ENCODE data around the gene PAX5. TPM values are rescaled to one million over a fixed set of nuclear protein-coding genes. Genes with fewer than 3 reads are reported as not detected.

PAX5 gene
- polyA plus RNA-seq, 2 of the 4 experiments (the other 2 are of a cell fraction): not detected

DNA sequence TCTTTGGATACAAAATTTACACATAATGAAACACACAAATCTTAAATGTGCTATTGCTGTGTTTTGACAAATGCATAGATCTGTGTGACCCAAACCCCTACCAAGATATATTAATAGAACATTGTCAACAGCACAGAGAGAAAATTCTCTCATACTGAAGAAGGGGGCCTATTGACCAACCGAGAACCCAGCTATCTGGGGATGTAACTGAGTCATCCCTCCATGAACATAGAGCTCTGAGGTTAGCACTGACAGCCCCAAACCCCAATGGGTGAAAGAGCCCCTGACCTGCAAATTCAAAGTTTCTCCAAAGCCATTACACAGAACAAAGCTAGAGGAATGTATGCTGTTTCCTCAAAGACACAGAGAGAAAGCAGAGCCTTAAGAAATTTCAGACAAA is 180.8 kb downstream of the PAX5 start:
- H3K4me1 ChIP-seq: no peaks in the 10 kb centered on the region
- ChIA-PET CTCF (interaction anchor here (0.7 to 8.6 kb wide), 4 partner anchors 9 to 62 kb away, joined by 3 to 80 read pairs (median 30); no protein-coding TSS in a partner anchor), POLR2A (no interaction called here)
- 39% methylated on average over 1 of the region's 1 CpG for WGBS (ENCODE audit: missing lambda C conversion rate)
- no peak overlapping the region for H3K4me2 ChIP-seq
- H3K4me3 ChIP-seq: no peak overlapping the region
- ATAC-seq (no peak), DNase-seq (ENCODE audit: low read depth in 1 of 2, low spot score in 1 of 2) (no peak), FAIRE-seq (no peak)
- no peak overlapping the region for H3K27ac ChIP-seq
- H3K9me3 ChIP-seq: no peaks in the 10 kb centered on the region
- no peak for TF ChIP-seq JUNB (IDR thresholded peaks at IDR 0.05)
- TF ChIP-seq NFE2L2 (conservative IDR thresholded peaks at IDR 0.05; ENCODE audit: low read length): no peak
- TF ChIP-seq CBX2 (IDR thresholded peaks at IDR 0.05; ENCODE audit: borderline replicate concordance, low read depth): no peak

DNA sequence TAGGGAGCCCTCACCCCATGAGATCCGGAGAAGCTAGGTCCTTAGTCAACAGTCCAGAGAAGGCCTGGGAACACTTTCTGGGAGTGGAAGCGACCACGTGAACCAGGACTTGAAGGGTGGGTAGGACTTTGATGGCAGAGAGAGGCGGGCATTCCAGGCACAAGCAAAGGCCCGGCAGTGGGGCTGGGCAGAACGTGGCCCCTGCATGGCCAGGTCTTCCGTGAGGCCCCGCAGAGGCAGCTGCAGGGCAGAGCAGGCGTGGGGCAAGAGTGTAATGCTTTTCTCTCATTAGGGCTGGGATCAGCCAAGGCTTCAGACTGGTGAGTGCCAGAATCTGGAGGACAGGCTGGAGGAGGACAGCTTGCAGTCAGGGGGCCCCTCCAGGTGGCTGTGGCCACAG is 184.1 kb downstream of the PAX5 start:
- Histone ChIP-seq H3K9me3 (no peaks in the 10 kb centered on the region), H3K27ac (no peak overlapping the region), H3K4me2 (no peak overlapping the region), H3K4me3 (no peak overlapping the region), H3K4me1 (no peaks in the 10 kb centered on the region)
- FAIRE-seq (no peak), DNase-seq (ENCODE audit: low read depth in 1 of 2, low spot score in 1 of 2) (no peak), ATAC-seq (no peak)
- POLR2A ChIA-PET: no interaction called here
- TF ChIP-seq, protein P1, sequence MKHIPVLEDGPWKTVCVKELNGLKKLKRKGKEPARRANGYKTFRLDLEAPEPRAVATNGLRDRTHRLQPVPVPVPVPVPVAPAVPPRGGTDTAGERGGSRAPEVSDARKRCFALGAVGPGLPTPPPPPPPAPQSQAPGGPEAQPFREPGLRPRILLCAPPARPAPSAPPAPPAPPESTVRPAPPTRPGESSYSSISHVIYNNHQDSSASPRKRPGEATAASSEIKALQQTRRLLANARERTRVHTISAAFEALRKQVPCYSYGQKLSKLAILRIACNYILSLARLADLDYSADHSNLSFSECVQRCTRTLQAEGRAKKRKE (CRISPR knock-in tag; IDR thresholded peaks at IDR 0.05; ENCODE audit: low read depth): no peak
- TF ChIP-seq BHLHE40 (IDR thresholded peaks at IDR 0.05; ENCODE audit: low read depth, low read length) (no peak), REST (IDR thresholded peaks at IDR 0.05) (no peak), RARB (CRISPR knock-in tag; IDR thresholded peaks at IDR 0.05) (no peak), CHD2 (IDR thresholded peaks at IDR 0.05; ENCODE audit: low read length, partially characterized antibody) (no peak), SREBF2 (IDR thresholded peaks at IDR 0.05) (no peak), POLR2AphosphoS2 (conservative IDR thresholded peaks at IDR 0.05; ENCODE audit: low read length) (no peak), NFE2L2 (conservative IDR thresholded peaks at IDR 0.05; ENCODE audit: low read length) (no peak)
- TF ChIP-seq, protein P2, sequence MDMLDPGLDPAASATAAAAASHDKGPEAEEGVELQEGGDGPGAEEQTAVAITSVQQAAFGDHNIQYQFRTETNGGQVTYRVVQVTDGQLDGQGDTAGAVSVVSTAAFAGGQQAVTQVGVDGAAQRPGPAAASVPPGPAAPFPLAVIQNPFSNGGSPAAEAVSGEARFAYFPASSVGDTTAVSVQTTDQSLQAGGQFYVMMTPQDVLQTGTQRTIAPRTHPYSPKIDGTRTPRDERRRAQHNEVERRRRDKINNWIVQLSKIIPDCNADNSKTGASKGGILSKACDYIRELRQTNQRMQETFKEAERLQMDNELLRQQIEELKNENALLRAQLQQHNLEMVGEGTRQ (IDR thresholded peaks at IDR 0.05): no peak
- CTCF ChIA-PET: interaction anchor here (0.9 to 2.2 kb wide), 4 partner anchors 11 to 50 kb away, joined by 3 to 10 read pairs (median 6); no protein-coding TSS in a partner anchor
- 68% methylated on average over 9 of the region's 9 CpGs for WGBS (ENCODE audit: missing lambda C conversion rate)

DNA sequence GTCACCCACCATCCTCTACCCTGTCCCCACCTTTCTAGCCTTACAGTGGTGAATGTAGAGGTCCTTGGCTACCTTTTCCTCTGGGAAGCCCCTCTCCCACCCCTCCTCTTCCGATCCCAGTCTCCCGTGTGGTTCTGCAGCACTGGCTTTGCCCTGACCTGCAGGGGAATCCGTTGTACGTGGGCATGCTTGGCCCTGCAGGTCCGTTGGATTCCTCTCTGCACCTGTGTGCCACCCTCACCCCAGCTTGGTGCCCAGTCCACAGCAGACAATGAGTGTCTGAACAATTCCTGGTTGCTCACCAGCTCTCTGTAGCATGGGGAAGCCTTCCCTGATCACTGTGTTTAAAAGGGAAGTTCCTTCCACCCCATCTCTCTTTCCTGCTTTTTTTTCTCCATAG is 185.1 kb downstream of the PAX5 start:
- ATAC-seq (no peak), DNase-seq (ENCODE audit: low read depth in 1 of 2, low spot score in 1 of 2) (no peak), FAIRE-seq (no peak)
- ChIA-PET POLR2A (no interaction called here), CTCF (interaction anchor here (1.8 to 2.2 kb wide), 2 partner anchors 11 to 12 kb away, joined by 4 to 10 read pairs; no protein-coding TSS in a partner anchor)
- no peaks in the 10 kb centered on the region for H3K9me3 ChIP-seq
- 60% methylated on average over 5 of the region's 5 CpGs for WGBS (ENCODE audit: missing lambda C conversion rate)
- no peaks in the 10 kb centered on the region for H3K4me1 ChIP-seq
- H3K27ac ChIP-seq: no peak overlapping the region
- no peak overlapping the region for H3K4me2 ChIP-seq
- H3K4me3 ChIP-seq: no peak overlapping the region
- no peak for TF ChIP-seq ESRRA (IDR thresholded peaks at IDR 0.05; ENCODE audit: borderline replicate concordance, low read length)
- TF ChIP-seq POLR2A (IDR thresholded peaks at IDR 0.05; ENCODE audit: low read length): no peak
- TF ChIP-seq FOXS1 (CRISPR knock-in tag; IDR thresholded peaks at IDR 0.05): no peak
- TF ChIP-seq HOXB5 (CRISPR knock-in tag; IDR thresholded peaks at IDR 0.05): no peak
- TF ChIP-seq EHF (CRISPR knock-in tag; IDR thresholded peaks at IDR 0.05): no peak
- TF ChIP-seq RNF2 (IDR thresholded peaks at IDR 0.05; ENCODE audit: borderline replicate concordance, low read depth): no peak
- no peak for TF ChIP-seq ZNF302 (CRISPR knock-in tag; IDR thresholded peaks at IDR 0.05)
- no peak for TF ChIP-seq HES2 (IDR thresholded peaks at IDR 0.05)
- TF ChIP-seq CHD4 (IDR thresholded peaks at IDR 0.05; ENCODE audit: borderline replicate concordance): no peak
- TF ChIP-seq E2F6 (IDR thresholded peaks at IDR 0.05; ENCODE audit: borderline replicate concordance, low read depth): no peak
- TF ChIP-seq TFCP2L1 (CRISPR knock-in tag; IDR thresholded peaks at IDR 0.05): no peak
- no peak for TF ChIP-seq EP300 (IDR thresholded peaks at IDR 0.05)
- TF ChIP-seq, protein P3, sequence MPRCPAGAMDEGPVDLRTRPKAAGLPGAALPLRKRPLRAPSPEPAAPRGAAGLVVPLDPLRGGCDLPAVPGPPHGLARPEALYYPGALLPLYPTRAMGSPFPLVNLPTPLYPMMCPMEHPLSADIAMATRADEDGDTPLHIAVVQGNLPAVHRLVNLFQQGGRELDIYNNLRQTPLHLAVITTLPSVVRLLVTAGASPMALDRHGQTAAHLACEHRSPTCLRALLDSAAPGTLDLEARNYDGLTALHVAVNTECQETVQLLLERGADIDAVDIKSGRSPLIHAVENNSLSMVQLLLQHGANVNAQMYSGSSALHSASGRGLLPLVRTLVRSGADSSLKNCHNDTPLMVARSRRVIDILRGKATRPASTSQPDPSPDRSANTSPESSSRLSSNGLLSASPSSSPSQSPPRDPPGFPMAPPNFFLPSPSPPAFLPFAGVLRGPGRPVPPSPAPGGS (IDR thresholded peaks at IDR 0.05): no peak
- no peak for TF ChIP-seq EHMT2 (IDR thresholded peaks at IDR 0.05; ENCODE audit: low read depth)
- no peak for TF ChIP-seq KDM5A (IDR thresholded peaks at IDR 0.05)

All from A549 (cell line).